HFF-Myc (cell line): ENCODE results near the gene IFI27.

Experiments
- DNase-seq: peaks from one replicate; pipeline ENCODE4 v3.0.0-alpha.2; 2011; ENCODE audit warnings: low read depth; ENCODE audit errors: extremely low read depth
- H3K4me3 ChIP-seq: replicated peaks from 2 replicates; pipeline ENCODE4 v1.5.1; 2011; ENCODE audit warnings: low read depth, mild to moderate bottlenecking, control low read depth, low read length
- CTCF ChIP-seq: IDR thresholded peaks from 2 replicates; pipeline ENCODE4 v1.5.1; 2012; ENCODE audit warnings: mild to moderate bottlenecking, low read depth, low read length, control low read depth; ENCODE audit errors: missing control alignments

IFI27 gene

GRCh38 chr14:94089479-94089878 lies 21.1 kb upstream of the IFI27 start:
- TF ChIP-seq CTCF, result no peak
- DNase-seq, result no peak
- H3K4me3 ChIP-seq, result no peak overlapping the region

- TF ChIP-seq CTCF, result no peak
- no peak for DNase-seq
- no peak overlapping the region for H3K4me3 ChIP-seq
Observed at GRCh38 chr14:94093418-94093817, 17.1 kb upstream of the IFI27 start.

- no peak for TF ChIP-seq CTCF
- DNase-seq, result no peak
- H3K4me3 ChIP-seq, result no peak overlapping the region
Observed at GRCh38 chr14:94097091-94097490, 13.4 kb upstream of the IFI27 start.

- peak; percentile 70 for DNase-seq
- no peak overlapping the region for H3K4me3 ChIP-seq
- no peak for TF ChIP-seq CTCF
Observed at GRCh38 chr14:94098326-94098992, 12.1 kb upstream of the IFI27 start.

GRCh38 chr14:94099006-94099405 lies 11.5 kb upstream of the IFI27 start:
- no peak for TF ChIP-seq CTCF
- H3K4me3 ChIP-seq, result no peak overlapping the region
- DNase-seq, result no peak

- TF ChIP-seq CTCF, result no peak
- H3K4me3 ChIP-seq, result no peak overlapping the region
- DNase-seq, result no peak
Observed at GRCh38 chr14:94100847-94101246, 9.7 kb upstream of the IFI27 start.

- no peak overlapping the region for H3K4me3 ChIP-seq
- no peak for DNase-seq
- no peak for TF ChIP-seq CTCF
Observed at GRCh38 chr14:94101748-94102147, 8.8 kb upstream of the IFI27 start.
